ENCODE measurements around the gene DVL3. TPM values are rescaled to one million over a fixed set of nuclear protein-coding genes. Genes with fewer than 3 reads are reported as not detected.

Gene DVL3
- total and polyA plus RNA-seq, 3 donors from 2014 or later, result 53.7 to 86.8 (median 80.5) TPM

- H3K4me3 ChIP-seq, result peak overlapping the region; percentile 6 to 87
- H3K27me3 ChIP-seq, result no peaks in the 10 kb centered on the region
- peaks cover 27% of the 10 kb centered on the region for H3K4me1 ChIP-seq
- H3K9me3 ChIP-seq, result no peaks in the 10 kb centered on the region
- intact Hi-C loops (cut with DNase I; ENCODE audit: low total_unique reads), result no loop called here
- WGBS, 2 donors, result 5 to 28% methylated on average over 14 to 19 of the region's 19 CpGs
- peaks cover 6% of the 10 kb centered on the region for H3K36me3 ChIP-seq (ENCODE audit: low read depth, missing control alignments)
- no peak for TF ChIP-seq CTCF (IDR thresholded peaks at IDR 0.05)
- no peak for TF ChIP-seq POLR2A (IDR thresholded peaks at IDR 0.05)
- peak; percentile 68 for DNase-seq
- H3K27ac ChIP-seq, result peak overlapping the region; percentile 85 to 87
Observed at GRCh38 chr3:184176377-184177330, 21.5 kb downstream of the DVL3 start.

GRCh38 chr3:184177331-184177731 lies 22.2 kb downstream of the DVL3 start:
- TF ChIP-seq POLR2A (IDR thresholded peaks at IDR 0.05) (no peak), CTCF (IDR thresholded peaks at IDR 0.05) (no peak)
- 15 to 22% methylated on average over 4 of the region's 4 CpGs for WGBS, 2 donors
- H3K4me1 ChIP-seq, result peaks cover 27% of the 10 kb centered on the region
- H3K4me3 ChIP-seq, result no peak overlapping the region
- H3K27ac ChIP-seq, result peak overlapping the region in 1 of 2 donors; percentile 85
- no peak for DNase-seq
- intact Hi-C loops (cut with DNase I; ENCODE audit: low total_unique reads), result no loop called here
- peaks cover 6% of the 10 kb centered on the region for H3K36me3 ChIP-seq (ENCODE audit: low read depth, missing control alignments)
- H3K27me3 ChIP-seq, result no peaks in the 10 kb centered on the region
- no peaks in the 10 kb centered on the region for H3K9me3 ChIP-seq

- DNase-seq, result no peak
- Histone ChIP-seq H3K4me3 (no peak overlapping the region), H3K9me3 (no peaks in the 10 kb centered on the region), H3K27me3 (no peaks in the 10 kb centered on the region), H3K27ac (no peak overlapping the region), H3K36me3 (ENCODE audit: low read depth, missing control alignments) (peaks cover 6% of the 10 kb centered on the region), H3K4me1 (peaks cover 27% of the 10 kb centered on the region)
- WGBS, 2 donors, result 87 to 88% methylated on average over 14 of the region's 14 CpGs
- intact Hi-C loops (cut with DNase I; ENCODE audit: low total_unique reads), result no loop called here
- TF ChIP-seq POLR2A (IDR thresholded peaks at IDR 0.05), result no peak
- no peak for TF ChIP-seq CTCF (IDR thresholded peaks at IDR 0.05)
Observed at GRCh38 chr3:184177767-184178306, 22.7 kb downstream of the DVL3 start.

GRCh38 chr3:184178521-184179138 lies 23.5 kb downstream of the DVL3 start:
- Histone ChIP-seq H3K4me3 (no peak overlapping the region), H3K27me3 (no peaks in the 10 kb centered on the region), H3K27ac (no peak overlapping the region), H3K4me1 (peaks cover 27% of the 10 kb centered on the region), H3K36me3 (ENCODE audit: low read depth, missing control alignments) (peaks cover 6% of the 10 kb centered on the region), H3K9me3 (no peaks in the 10 kb centered on the region)
- TF ChIP-seq POLR2A (IDR thresholded peaks at IDR 0.05) (no peak), CTCF (IDR thresholded peaks at IDR 0.05) (no peak)
- DNase-seq, result no peak
- 94 to 95% methylated on average over 12 to 13 of the region's 13 CpGs for WGBS, 2 donors
- intact Hi-C loops (cut with DNase I; ENCODE audit: low total_unique reads), result no loop called here

Data from testis (tissue), 3 donors.